Panc1 (cell line): Measurements from ENCODE around the gene ENOSF1. TPM values are rescaled to one million over a fixed set of nuclear protein-coding genes. Genes with fewer than 3 reads are reported as not detected.

Source experiments
- ATAC-seq: fragments of 200-7000 bp; cut with Tn5 transposase; 2 replicates; pipeline ENCODE4 v1.9.1; 2020; ENCODE audit warnings: mild to moderate bottlenecking, moderate library complexity
- BruUV-seq: library from RNA; stranded (reverse); fragments of 400-500 nt; replicated peaks from 2 replicates; lab custom pipeline; 2021; lab: Mats Ljungman, UMichigan
- CTCF ChIA-PET: fragments of 300-600 bp; sonication (Branson Sonifier 250); formaldehyde crosslinking; loops from one replicate; lab custom pipeline; 2022; ENCODE audit warnings: antibody characterized with exemption; lab: Charles Lee
- POLR2A ChIA-PET: fragments of 300-600 bp; sonication (Branson Sonifier 250); formaldehyde crosslinking; loops from one replicate; lab custom pipeline; 2022; ENCODE audit warnings: antibody characterized with exemption; lab: Charles Lee
- DNase-seq: peaks from one replicate; pipeline ENCODE4 v3.0.0-alpha.2; 2010; ENCODE audit warnings: low read depth, low spot score
- H3K27ac ChIP-seq: 2 replicates; pipeline ENCODE4 v1.5.1; 2011; ENCODE audit warnings: mild to moderate bottlenecking, low read length, inconsistent platforms
- H3K27me3 ChIP-seq: fragments of 200-500 bp; sonication (Bioruptor generic); 2 replicates; pipeline ENCODE4 v1.6.0; 2014; ENCODE audit warnings: low read length, inconsistent platforms; ENCODE audit not compliant: control insufficient read depth, insufficient read depth
- H3K36me3 ChIP-seq: fragments of 200-500 bp; sonication (Bioruptor generic); 2 replicates; pipeline ENCODE4 v1.5.1; 2014; ENCODE audit warnings: inconsistent platforms, mild to moderate bottlenecking, low read length, moderate library complexity; ENCODE audit not compliant: control insufficient read depth, insufficient read depth
- H3K4me1 ChIP-seq: 2 replicates; pipeline ENCODE4 v1.5.1; 2011; ENCODE audit warnings: inconsistent platforms, mild to moderate bottlenecking, low read length, moderate library complexity; ENCODE audit not compliant: control insufficient read depth, insufficient read depth
- H3K4me3 ChIP-seq, 2 experiments: 2 replicates each; pipeline ENCODE4 v1.5.1; 2011 to 2012; ENCODE audit warnings: low read depth in 2 of 2, low read length in 2 of 2, mild to moderate bottlenecking in 2 of 2, inconsistent platforms in 1 of 2, moderate library complexity in 1 of 2
- H3K9me3 ChIP-seq: fragments of 200-500 bp; sonication (Bioruptor generic); 2 replicates; pipeline ENCODE4 v1.5.1; 2014; ENCODE audit warnings: low read depth, mild to moderate bottlenecking, inconsistent platforms, low read length, moderate library complexity; ENCODE audit not compliant: control insufficient read depth, insufficient read depth
- CTCF ChIP-seq: fragments of 450-650 bp; IDR thresholded peaks from 2 replicates; pipeline ENCODE4 v1.5.1; 2017; ENCODE audit warnings: mild to moderate bottlenecking
- POLR2AphosphoS5 ChIP-seq: IDR thresholded peaks from 2 replicates; pipeline ENCODE4 v1.6.1; 2012; ENCODE audit warnings: mild to moderate bottlenecking, low read depth, low read length, moderate library complexity
- REST ChIP-seq, 2 experiments: IDR thresholded peaks; 2 replicates each; pipeline ENCODE4 v1.6.1; 2011 to 2012; ENCODE audit warnings: low read depth in 2 of 2, control low read depth in 1 of 2, low read length in 1 of 2, mild to moderate bottlenecking in 1 of 2, moderate library complexity in 1 of 2; ENCODE audit not compliant: insufficient read depth in 1 of 2
- SIN3A ChIP-seq: IDR thresholded peaks from 2 replicates; pipeline ENCODE4 v1.6.1; 2012; ENCODE audit warnings: low read depth, mild to moderate bottlenecking, low read length, moderate library complexity, borderline replicate concordance; ENCODE audit not compliant: insufficient read depth
- TCF7L2 ChIP-seq: IDR thresholded peaks from 2 replicates; pipeline ENCODE4 v1.6.1; 2011; ENCODE audit warnings: mild to moderate bottlenecking, low read depth, low read length, inconsistent platforms
- in situ Hi-C: cut with HindIII; loops from 2 replicates; pipeline ENCODE4 v1.10.0; 2016; ENCODE audit warnings: low sequenced_read_pairs, low pct_unique_long_range_greater_than_20kb
- intact Hi-C: fragments of 100-400 bp; cut with micrococcal nuclease; formaldehyde crosslinking; loops from one replicate; pipeline ENCODE4 v1.10.0; 2022; ENCODE audit not compliant: unreplicated experiment
- total RNA-seq: library from RNA; stranded (reverse); gene quantifications from one replicate; pipeline ENCODE4 v1.2.1, GENCODE V29; 2021; ENCODE audit not compliant: unreplicated experiment

ENOSF1 gene
- total RNA-seq, 1 experiment from 2014 or later, result 53.7 TPM

- Histone ChIP-seq H3K36me3 (peaks cover 21% of the 10 kb centered on the region), H3K4me1 (no peaks in the 10 kb centered on the region), H3K9me3 (no peaks in the 10 kb centered on the region), H3K4me3 (no peak overlapping the region), H3K27ac (no peak overlapping the region), H3K27me3 (no peaks in the 10 kb centered on the region)
- no TSS peak for BruUV-seq
- TF ChIP-seq POLR2AphosphoS5 (0 out of 2 replicates have a peak, but pooled peaks have one; percentile 23), TCF7L2 (no peak)
- CTCF ChIA-PET, result no interaction called here
- POLR2A ChIA-PET, result no interaction called here
- ATAC-seq (no peak), DNase-seq (no peak)
- in situ Hi-C loops, result no loop called here
- intact Hi-C loops, result no loop called here
Observed at GRCh38 chr18:676069-676468, 36.4 kb downstream of the ENOSF1 start.

- Histone ChIP-seq H3K36me3 (peaks cover 25% of the 10 kb centered on the region), H3K4me1 (no peaks in the 10 kb centered on the region), H3K9me3 (no peaks in the 10 kb centered on the region), H3K4me3 (no peak overlapping the region), H3K27me3 (no peaks in the 10 kb centered on the region), H3K27ac (no peak overlapping the region)
- ATAC-seq, result peak; percentile 36
- intact Hi-C loops, result no loop called here
- no peak for DNase-seq
- TF ChIP-seq SIN3A, result no peak
- no peak for TF ChIP-seq REST (IDR thresholded peaks at IDR 0.05; ENCODE audit: insufficient read depth in 1 of 2, low read depth in 2 of 2, low read length in 1 of 2)
- TF ChIP-seq CTCF, result no peak
- TF ChIP-seq POLR2AphosphoS5, result no peak; the same call in 1 of the 2 replicates
- no peak for TF ChIP-seq TCF7L2
- ChIA-PET POLR2A (no interaction called here), CTCF (no interaction called here)
- no TSS peak for BruUV-seq
- in situ Hi-C loops, result no loop called here
Observed at GRCh38 chr18:675307-675706, 37.1 kb downstream of the ENOSF1 start.

GRCh38 chr18:673769-674168 lies 38.7 kb downstream of the ENOSF1 start:
- TF ChIP-seq SIN3A (no peak), POLR2AphosphoS5 (no peak), TCF7L2 (no peak), REST (IDR thresholded peaks at IDR 0.05; ENCODE audit: insufficient read depth in 1 of 2, low read depth in 2 of 2, low read length in 1 of 2) (no peak), CTCF (no peak)
- no peaks in the 10 kb centered on the region for H3K27me3 ChIP-seq
- intact Hi-C loops (no loop called here), in situ Hi-C loops (no loop called here)
- no peaks in the 10 kb centered on the region for H3K9me3 ChIP-seq
- no peak for DNase-seq
- POLR2A ChIA-PET, result no interaction called here
- no peak overlapping the region for H3K27ac ChIP-seq
- no peaks in the 10 kb centered on the region for H3K4me1 ChIP-seq
- CTCF ChIA-PET, result no interaction called here
- H3K4me3 ChIP-seq, result no peak overlapping the region
- no TSS peak for BruUV-seq
- no peak for ATAC-seq
- H3K36me3 ChIP-seq, result peaks cover 25% of the 10 kb centered on the region
